Right lobe of liver (tissue), 6 donors: ENCODE data around the gene STMND1. TPM values are rescaled to one million over a fixed set of nuclear protein-coding genes. Genes with fewer than 3 reads are reported as not detected.
A peak's percentile ranks its signal among the peaks of the same experiment; 100 is the strongest.

Experiments used
- ATAC-seq, 4 donors: fragments of 200-7000 bp; cut with Tn5 transposase; one replicate each; pipeline ENCODE4 v1.9.1; 2020; ENCODE audit warnings: mild to moderate bottlenecking in 4 of 4, moderate library complexity in 4 of 4
- DNase-seq, 3 donors: peaks; one replicate each; pipeline ENCODE4 v3.0.0-alpha.2; 2020
- H3K27ac ChIP-seq, 3 donors: fragments of 200-600 bp; one replicate each; pipeline ENCODE4 v1.8.0; 2022
- H3K27me3 ChIP-seq, 2 donors: fragments of 200-600 bp; one replicate each; pipeline ENCODE4 v1.8.0; 2022
- H3K36me3 ChIP-seq, 4 donors: fragments of 200-600 bp; sonication (generic) in 1 of 4; one replicate each; pipeline versions ENCODE4 v1.5.1 to v1.8.0; 2017 to 2022; ENCODE audit warnings: control low read depth in 1 of 4
- H3K4me1 ChIP-seq, 4 donors: fragments of 200-600 bp; sonication (generic) in 1 of 4; one replicate each; pipeline versions ENCODE4 v1.5.1 to v1.8.0; 2017 to 2022; ENCODE audit warnings: control low read depth in 1 of 4
- H3K4me3 ChIP-seq, 3 donors: fragments of 200-600 bp; one replicate each; pipeline ENCODE4 v1.8.0; 2022
- H3K9me3 ChIP-seq, 4 donors: fragments of 200-600 bp; sonication (generic) in 1 of 4; one replicate each; pipeline versions ENCODE4 v1.5.1 to v1.8.0; 2017 to 2022; ENCODE audit warnings: control low read depth in 1 of 4
- POLR2A ChIP-seq: fragments of 450-650 bp; IDR thresholded peaks from one replicate; pipeline ENCODE4 v1.6.1; 2017; ENCODE audit warnings: antibody characterized with exemption, mild to moderate bottlenecking
- WGBS: methylation state at CpG from one replicate; pipeline ENCODE4 v1.1.6; 2018; ENCODE audit warnings: low coverage, low lambda C conversion rate; ENCODE audit not compliant: insufficient coverage; ENCODE audit errors: missing lambda C conversion rate; 5-methylcytosine and 5-hydroxymethylcytosine counted together
- intact Hi-C, 2 donors: fragments of 100-400 bp; cut with DNase I; formaldehyde crosslinking; loops; one replicate each; pipeline versions ENCODE4 v1.11.2 to v1.14.1; 2022
- total RNA-seq, 6 experiments: library from RNA; depleted of rRNA in 2 of 6; stranded (reverse); fragments of >200 nt in 2 of 6; fragmentation: NEBNext Ultra II Directional in 3 of 6; extraction: Animal tissue kit (Norgen Biotek cat#: 25700) in 3 of 6; gene quantifications; one replicate each; pipeline versions ENCODE4 v1.1.0 to v1.2.4, GENCODE V29; 2016 to 2023
- TF ChIP-seq, protein P1 (sequence below), 4 donors: fragments of 200-600 bp in 3 of 4; fragments of 450-650 bp in 1 of 4; IDR thresholded peaks; one replicate each; pipeline versions ENCODE4 v1.5.1 to v1.8.0; 2016 to 2022; ENCODE audit warnings: antibody characterized with exemption in 4 of 4, mild to moderate bottlenecking in 2 of 4
- donor health status: DM: no; HTN: yes; CAD: no.
- donor health status: DM: no; HTN: no; CAD: no.
- donor health status: DM: no; HTN: no; CAD: no.
- donor health status: DM: no; HTN: yes; CAD: no.
- donor health status: DM: no; HTN: yes; CAD: no.

The STMND1 gene
- total RNA-seq, 6 experiments from 2014 or later = 0.25 TPM; not detected in 5

DNA sequence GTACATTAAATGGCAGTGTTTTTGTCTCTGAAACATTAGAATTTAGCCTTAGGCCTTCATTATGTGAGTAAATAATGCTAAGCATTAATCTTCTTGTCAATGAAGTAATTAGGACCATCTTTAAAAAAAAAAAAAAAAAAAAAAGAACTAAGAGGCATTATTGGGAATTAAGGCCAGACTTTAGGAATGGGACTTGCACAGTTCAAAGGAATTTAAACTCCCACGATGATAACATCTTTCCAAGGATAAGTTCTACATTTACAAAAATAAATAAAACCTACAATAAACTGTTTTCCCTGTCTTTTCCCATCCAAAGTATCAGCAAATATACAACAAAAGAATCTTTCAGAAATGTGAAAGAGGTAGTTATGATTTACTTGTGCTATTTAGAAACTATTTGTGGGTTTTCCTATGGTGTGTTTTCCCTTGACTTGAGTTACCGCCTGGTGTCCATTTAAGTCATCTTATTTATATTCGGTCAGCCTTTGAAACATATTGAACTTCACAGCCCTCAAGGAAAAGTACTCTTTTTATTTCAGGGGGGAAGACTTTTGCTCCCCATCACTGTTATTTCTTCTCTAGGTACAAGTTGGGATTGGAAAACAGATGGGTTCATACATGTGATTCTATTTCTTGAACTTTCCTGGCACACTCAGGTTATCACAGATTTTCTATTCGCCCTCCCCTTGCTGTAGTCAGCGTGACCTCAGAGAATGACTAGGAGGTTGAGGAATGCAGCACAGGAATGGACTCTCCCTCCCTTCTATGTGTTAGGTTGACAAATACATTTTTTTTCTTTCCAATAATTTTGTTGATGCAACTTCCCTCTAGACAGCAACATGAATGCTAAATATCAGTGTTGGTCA, 13.6 kb downstream of the STMND1 start:
- ATAC-seq (peak in 1 of 4 donors; percentile 66), DNase-seq (no peak)
- WGBS = 70% methylated on average over 5 of the region's 5 CpGs
- no peaks in the 10 kb centered on the region for H3K27me3 ChIP-seq
- no peaks in the 10 kb centered on the region for H3K4me1 ChIP-seq
- no peaks in the 10 kb centered on the region for H3K36me3 ChIP-seq
- intact Hi-C loops = no loop called here
- no peak overlapping the region for H3K4me3 ChIP-seq
- TF ChIP-seq POLR2A = no peak
- TF ChIP-seq, protein P1, sequence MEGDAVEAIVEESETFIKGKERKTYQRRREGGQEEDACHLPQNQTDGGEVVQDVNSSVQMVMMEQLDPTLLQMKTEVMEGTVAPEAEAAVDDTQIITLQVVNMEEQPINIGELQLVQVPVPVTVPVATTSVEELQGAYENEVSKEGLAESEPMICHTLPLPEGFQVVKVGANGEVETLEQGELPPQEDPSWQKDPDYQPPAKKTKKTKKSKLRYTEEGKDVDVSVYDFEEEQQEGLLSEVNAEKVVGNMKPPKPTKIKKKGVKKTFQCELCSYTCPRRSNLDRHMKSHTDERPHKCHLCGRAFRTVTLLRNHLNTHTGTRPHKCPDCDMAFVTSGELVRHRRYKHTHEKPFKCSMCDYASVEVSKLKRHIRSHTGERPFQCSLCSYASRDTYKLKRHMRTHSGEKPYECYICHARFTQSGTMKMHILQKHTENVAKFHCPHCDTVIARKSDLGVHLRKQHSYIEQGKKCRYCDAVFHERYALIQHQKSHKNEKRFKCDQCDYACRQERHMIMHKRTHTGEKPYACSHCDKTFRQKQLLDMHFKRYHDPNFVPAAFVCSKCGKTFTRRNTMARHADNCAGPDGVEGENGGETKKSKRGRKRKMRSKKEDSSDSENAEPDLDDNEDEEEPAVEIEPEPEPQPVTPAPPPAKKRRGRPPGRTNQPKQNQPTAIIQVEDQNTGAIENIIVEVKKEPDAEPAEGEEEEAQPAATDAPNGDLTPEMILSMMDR (IDR thresholded peaks at IDR 0.05) = no peak
- no peak overlapping the region for H3K27ac ChIP-seq
- no peaks in the 10 kb centered on the region for H3K9me3 ChIP-seq

DNA sequence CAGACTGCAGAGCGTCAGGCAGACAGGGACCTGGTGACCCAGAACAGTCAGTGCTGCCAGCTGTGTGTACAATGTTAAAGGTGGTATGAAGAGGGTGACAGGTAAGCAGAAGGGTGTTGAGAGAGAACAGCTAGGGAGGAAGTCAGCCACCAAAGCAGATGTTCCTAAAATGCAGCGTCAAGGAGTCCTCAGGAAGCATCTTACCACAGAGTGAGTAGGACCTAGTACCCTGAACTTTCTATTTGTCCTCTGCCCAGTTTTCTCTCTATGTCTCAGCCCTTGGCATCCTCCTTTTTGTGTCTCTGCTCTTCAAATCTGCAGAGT, 14.2 kb downstream of the STMND1 start:
- WGBS = 63% methylated on average over 1 of the region's 2 CpGs
- Histone ChIP-seq H3K27me3 (no peaks in the 10 kb centered on the region), H3K4me3 (no peak overlapping the region), H3K9me3 (no peaks in the 10 kb centered on the region), H3K27ac (no peak overlapping the region), H3K36me3 (no peaks in the 10 kb centered on the region), H3K4me1 (no peaks in the 10 kb centered on the region)
- ATAC-seq (peak in 1 of 4 donors; percentile 27), DNase-seq (no peak)
- intact Hi-C loops = no loop called here
- TF ChIP-seq POLR2A = no peak
- TF ChIP-seq, protein P1 (IDR thresholded peaks at IDR 0.05) = no peak

DNA sequence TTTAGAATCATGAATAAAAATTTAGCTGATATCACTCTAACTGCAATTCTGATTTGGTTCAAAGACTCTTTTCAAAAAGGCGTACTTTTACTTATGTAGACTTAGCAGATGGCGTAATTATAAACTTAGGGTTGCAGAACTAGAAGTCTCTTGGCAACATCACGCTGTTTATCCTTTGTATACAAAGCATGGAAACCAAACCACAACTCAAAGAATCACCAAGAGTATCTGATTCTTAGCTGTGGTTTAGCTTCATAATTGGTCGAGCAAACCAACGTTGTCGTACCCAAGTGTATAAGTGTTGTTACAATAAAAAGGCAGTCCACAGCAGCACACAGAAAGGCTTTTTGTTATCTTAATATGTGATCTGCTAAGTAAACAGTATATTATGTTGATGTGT, 18.2 kb downstream of the STMND1 start:
- Histone ChIP-seq H3K4me1 (no peaks in the 10 kb centered on the region), H3K27ac (no peak overlapping the region), H3K36me3 (no peaks in the 10 kb centered on the region), H3K9me3 (no peaks in the 10 kb centered on the region), H3K27me3 (no peaks in the 10 kb centered on the region), H3K4me3 (no peak overlapping the region)
- TF ChIP-seq, protein P1 (IDR thresholded peaks at IDR 0.05) = no peak
- TF ChIP-seq POLR2A = no peak
- intact Hi-C loops = no loop called here
- DNase-seq = no peak
- 68% methylated on average over 6 of the region's 6 CpGs for WGBS
- ATAC-seq = no peak

DNA sequence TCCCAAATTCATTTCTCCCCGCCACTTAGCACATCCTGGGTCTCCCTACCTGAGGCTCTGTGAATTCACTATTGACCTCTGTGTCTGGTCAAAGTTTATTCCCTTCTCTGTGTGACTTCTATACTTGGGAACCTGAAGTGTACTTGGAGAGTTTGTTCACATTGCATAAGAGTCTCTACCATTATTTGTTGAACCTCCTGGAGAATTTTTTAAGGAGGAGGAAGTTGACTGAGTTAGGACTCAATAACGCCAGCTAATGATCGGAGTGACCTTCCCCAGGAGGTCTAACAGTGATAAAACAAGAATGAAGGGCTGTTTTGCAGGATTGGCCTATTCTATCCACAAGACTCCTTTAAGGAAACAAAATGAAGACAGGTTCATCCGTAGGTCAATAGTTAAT, 23.6 kb downstream of the STMND1 start:
- H3K36me3 ChIP-seq = no peaks in the 10 kb centered on the region
- 77% methylated on average over 4 of the region's 4 CpGs for WGBS
- no peaks in the 10 kb centered on the region for H3K27me3 ChIP-seq
- ATAC-seq (no peak), DNase-seq (no peak)
- no peaks in the 10 kb centered on the region for H3K4me1 ChIP-seq
- H3K27ac ChIP-seq = no peak overlapping the region
- no peak overlapping the region for H3K4me3 ChIP-seq
- intact Hi-C loops = no loop called here
- no peaks in the 10 kb centered on the region for H3K9me3 ChIP-seq
- TF ChIP-seq POLR2A = no peak
- TF ChIP-seq, protein P1 (IDR thresholded peaks at IDR 0.05) = no peak
